ENCODE results near the gene FARP1.

DNA sequence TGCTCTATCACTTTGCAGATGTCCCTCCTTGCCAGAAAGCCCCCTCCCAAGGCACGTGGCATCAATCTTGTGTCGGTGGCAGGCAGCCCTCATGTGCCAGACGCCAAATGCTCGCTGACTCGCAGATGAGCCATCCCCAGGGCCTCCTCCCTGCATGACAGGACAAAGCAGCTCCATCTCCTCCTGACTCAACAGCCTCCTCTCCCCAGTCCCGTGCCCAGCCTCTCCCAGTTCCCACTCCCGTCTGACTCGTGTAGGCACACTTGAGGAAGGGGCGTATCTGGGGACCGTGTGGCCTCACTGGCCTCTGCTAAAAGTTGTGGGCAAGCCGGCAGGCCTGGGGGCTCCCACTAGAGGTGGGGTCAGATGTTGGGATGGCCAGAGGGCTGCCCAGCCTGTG lies 300.4 kb downstream of the FARP1 start:
- TF ChIP-seq TAF1 (IDR thresholded peaks at IDR 0.05; ENCODE audit: low read depth) (no peak), EP300 (IDR thresholded peaks at IDR 0.05; ENCODE audit: borderline replicate concordance) (no peak), CEBPB (IDR thresholded peaks at IDR 0.05) (no peak), FOXM1 (IDR thresholded peaks at IDR 0.05; ENCODE audit: borderline replicate concordance, low read depth) (no peak), NFIC (IDR thresholded peaks at IDR 0.05) (no peak), CREB1 (IDR thresholded peaks at IDR 0.05; ENCODE audit: low read depth) (no peak), RAD21 (IDR thresholded peaks at IDR 0.05; ENCODE audit: low read depth) (no peak), TCF12 (IDR thresholded peaks at IDR 0.05; ENCODE audit: low read depth) (no peak), YY1 (IDR thresholded peaks at IDR 0.05; ENCODE audit: low read depth) (no peak)
- TF ChIP-seq, protein P1, sequence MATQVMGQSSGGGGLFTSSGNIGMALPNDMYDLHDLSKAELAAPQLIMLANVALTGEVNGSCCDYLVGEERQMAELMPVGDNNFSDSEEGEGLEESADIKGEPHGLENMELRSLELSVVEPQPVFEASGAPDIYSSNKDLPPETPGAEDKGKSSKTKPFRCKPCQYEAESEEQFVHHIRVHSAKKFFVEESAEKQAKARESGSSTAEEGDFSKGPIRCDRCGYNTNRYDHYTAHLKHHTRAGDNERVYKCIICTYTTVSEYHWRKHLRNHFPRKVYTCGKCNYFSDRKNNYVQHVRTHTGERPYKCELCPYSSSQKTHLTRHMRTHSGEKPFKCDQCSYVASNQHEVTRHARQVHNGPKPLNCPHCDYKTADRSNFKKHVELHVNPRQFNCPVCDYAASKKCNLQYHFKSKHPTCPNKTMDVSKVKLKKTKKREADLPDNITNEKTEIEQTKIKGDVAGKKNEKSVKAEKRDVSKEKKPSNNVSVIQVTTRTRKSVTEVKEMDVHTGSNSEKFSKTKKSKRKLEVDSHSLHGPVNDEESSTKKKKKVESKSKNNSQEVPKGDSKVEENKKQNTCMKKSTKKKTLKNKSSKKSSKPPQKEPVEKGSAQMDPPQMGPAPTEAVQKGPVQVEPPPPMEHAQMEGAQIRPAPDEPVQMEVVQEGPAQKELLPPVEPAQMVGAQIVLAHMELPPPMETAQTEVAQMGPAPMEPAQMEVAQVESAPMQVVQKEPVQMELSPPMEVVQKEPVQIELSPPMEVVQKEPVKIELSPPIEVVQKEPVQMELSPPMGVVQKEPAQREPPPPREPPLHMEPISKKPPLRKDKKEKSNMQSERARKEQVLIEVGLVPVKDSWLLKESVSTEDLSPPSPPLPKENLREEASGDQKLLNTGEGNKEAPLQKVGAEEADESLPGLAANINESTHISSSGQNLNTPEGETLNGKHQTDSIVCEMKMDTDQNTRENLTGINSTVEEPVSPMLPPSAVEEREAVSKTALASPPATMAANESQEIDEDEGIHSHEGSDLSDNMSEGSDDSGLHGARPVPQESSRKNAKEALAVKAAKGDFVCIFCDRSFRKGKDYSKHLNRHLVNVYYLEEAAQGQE (IDR thresholded peaks at IDR 0.05; ENCODE audit: low read depth): no peak
